ENCODE results near the gene UHRF1. TPM values are rescaled to one million over a fixed set of nuclear protein-coding genes. Genes with fewer than 3 reads are reported as not detected.

UHRF1 gene
- total RNA-seq, 4 donors from 2014 or later, result 0.63 to 3.5 (median 1.0) TPM

GRCh38 chr19:4911786-4912672 is 2.7 kb downstream of the UHRF1 start:
- DNase-seq (ENCODE audit: low spot score) (peak; percentile 52), ATAC-seq (ENCODE audit: low FRiP score) (peak; percentile 83)
- TF ChIP-seq, protein P1, sequence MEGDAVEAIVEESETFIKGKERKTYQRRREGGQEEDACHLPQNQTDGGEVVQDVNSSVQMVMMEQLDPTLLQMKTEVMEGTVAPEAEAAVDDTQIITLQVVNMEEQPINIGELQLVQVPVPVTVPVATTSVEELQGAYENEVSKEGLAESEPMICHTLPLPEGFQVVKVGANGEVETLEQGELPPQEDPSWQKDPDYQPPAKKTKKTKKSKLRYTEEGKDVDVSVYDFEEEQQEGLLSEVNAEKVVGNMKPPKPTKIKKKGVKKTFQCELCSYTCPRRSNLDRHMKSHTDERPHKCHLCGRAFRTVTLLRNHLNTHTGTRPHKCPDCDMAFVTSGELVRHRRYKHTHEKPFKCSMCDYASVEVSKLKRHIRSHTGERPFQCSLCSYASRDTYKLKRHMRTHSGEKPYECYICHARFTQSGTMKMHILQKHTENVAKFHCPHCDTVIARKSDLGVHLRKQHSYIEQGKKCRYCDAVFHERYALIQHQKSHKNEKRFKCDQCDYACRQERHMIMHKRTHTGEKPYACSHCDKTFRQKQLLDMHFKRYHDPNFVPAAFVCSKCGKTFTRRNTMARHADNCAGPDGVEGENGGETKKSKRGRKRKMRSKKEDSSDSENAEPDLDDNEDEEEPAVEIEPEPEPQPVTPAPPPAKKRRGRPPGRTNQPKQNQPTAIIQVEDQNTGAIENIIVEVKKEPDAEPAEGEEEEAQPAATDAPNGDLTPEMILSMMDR (IDR thresholded peaks at IDR 0.05), result no peak

DNA sequence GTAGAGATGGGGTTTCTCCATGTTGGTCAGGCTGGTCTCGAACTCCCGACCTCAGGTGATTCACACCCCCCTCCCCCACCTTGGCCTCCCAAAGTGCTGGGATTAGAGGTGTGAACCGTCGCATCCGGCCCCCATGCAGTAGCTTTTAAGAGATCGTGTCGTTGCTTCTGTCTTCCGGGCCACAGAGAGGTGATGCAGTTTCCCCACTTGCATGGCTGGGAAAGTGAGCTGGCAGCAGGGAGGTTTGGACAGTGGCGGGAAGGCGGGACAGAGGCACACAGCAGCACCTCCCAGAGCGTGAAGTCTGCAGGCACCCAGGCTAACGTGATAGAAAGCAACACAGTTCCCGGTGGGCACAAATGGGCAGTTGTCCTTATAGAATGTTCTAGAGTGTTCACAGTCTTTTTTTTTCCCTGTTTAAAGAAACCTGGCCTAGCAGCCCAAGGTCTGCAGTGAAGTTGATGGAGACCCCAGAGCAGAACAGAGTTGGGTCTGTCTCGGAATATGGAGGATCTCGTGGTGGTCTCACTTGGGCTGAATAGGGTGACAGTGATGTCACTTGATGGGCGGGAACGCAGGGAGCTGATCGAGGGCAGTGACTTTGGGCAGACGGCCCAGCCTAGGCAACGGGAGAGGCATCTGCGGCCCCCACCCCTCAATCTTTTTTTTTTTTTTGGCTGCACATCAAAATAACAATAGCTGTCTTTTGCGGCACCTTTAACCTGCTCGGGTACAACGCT is 4.9 kb downstream of the UHRF1 start:
- ATAC-seq (ENCODE audit: low FRiP score) (no peak), DNase-seq (ENCODE audit: low spot score) (no peak)
- TF ChIP-seq, protein P1 (IDR thresholded peaks at IDR 0.05), result no peak

DNA sequence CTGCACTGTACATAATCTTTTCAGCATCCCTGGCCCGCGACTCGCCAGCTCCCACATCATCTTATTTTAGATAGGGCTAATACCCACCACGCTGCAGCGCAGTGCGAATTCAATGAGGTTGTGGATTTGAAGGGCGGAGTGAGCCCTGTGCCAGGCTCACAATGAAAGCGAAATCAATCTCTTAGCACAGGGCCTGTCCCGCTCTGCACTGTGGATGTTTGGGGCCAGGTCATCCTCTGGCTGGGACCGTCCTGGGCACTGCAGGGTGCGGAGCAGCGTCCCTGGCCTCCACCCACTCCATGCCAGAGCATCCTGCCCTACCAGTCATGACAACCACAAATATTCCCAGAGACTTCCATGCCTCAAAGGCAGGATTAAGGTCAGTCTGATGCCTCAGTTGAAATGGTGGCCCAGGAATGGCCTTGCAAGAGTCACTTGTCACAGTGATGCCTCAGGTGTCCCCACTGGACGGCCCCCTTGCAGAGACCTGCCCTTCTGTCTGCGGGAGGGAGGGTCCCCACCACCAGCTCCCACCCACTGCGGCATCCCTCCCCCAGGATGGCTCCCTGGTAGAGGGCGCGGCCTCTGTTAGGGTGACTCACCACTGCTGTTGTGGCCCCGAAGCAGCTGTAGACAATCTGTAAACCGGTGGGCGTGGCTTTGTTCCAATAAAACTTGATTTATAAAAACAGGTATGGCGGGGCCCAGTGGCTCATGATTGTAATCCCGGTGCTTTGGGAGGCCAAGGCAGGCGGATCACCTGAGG is 5.6 kb downstream of the UHRF1 start:
- no peak for ATAC-seq (ENCODE audit: low FRiP score)
- TF ChIP-seq, protein P1 (IDR thresholded peaks at IDR 0.05), result no peak
- no peak for DNase-seq (ENCODE audit: low spot score)

GRCh38 chr19:4916292-4917082 is 7.2 kb downstream of the UHRF1 start:
- ATAC-seq (ENCODE audit: low FRiP score), result no peak
- TF ChIP-seq, protein P1 (IDR thresholded peaks at IDR 0.05), result no peak
- no peak for DNase-seq (ENCODE audit: low spot score)

DNA sequence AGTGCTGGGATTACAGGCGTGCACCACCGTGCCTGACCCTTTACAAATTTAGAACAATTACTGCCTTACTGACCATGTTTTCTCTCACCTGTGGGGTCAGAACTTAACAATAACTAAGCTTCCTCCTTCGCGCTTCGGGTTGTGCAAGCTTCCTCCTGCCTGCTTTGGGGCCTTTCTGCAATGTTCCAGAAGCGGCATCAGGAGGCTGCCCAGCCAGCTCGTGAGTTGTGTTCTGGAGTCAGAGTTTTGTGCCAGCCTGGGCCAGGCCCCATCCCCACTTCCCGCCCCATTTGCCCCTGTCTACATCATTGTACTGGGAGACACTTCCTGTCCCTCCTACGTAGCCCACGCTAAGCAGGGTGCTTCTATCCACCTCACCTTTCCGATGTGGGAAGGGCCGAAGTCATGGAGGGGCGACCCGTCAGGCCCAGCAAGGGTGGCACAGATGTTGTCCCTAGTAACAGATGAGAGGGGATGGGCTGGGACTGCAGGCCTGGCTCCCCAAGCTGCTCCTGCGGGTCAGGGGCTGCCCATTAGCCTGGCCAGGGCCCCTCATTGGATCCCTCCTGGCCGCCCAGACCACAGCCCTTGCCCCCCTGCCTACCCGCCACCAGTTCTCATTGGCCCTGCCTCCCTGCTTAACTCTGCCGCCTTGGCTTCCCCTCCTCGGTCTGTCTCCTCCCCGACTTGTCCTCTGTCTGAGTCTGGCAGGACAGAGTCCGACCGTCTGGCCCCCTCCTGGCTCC is 13.4 kb downstream of the UHRF1 start:
- no peak for ATAC-seq (ENCODE audit: low FRiP score)
- TF ChIP-seq, protein P1 (IDR thresholded peaks at IDR 0.05), result no peak
- no peak for DNase-seq (ENCODE audit: low spot score)
